Keratinocyte (primary cell): ENCODE results near the gene HSF4. TPM values are rescaled to one million over a fixed set of nuclear protein-coding genes. Genes with fewer than 3 reads are reported as not detected.

Experiments
- DNase-seq: peaks from one replicate; pipeline ENCODE4 v3.0.0-alpha.2; 2011; ENCODE audit warnings: low read depth, missing footprints, low spot score
- FAIRE-seq: peaks from 2 replicates; lab custom pipeline; 2011; peaks lifted over from hg19 to GRCh38; lab: Jason Lieb, UNC
- H2AFZ ChIP-seq: 2 replicates; pipeline ENCODE4 v1.6.0; 2012; ENCODE audit warnings: low read length, control low read depth, inconsistent platforms; ENCODE audit not compliant: control insufficient read depth
- H3K27ac ChIP-seq: 2 replicates; pipeline ENCODE4 v1.5.1; 2011; ENCODE audit warnings: low read length; ENCODE audit not compliant: control insufficient read depth, insufficient read depth
- H3K27me3 ChIP-seq: 3 replicates; pipeline ENCODE4 v1.6.0; 2011; ENCODE audit warnings: low read length; ENCODE audit not compliant: control insufficient read depth, insufficient read depth; ENCODE audit errors: extremely low read depth
- H3K36me3 ChIP-seq, 2 experiments: 2 replicates in 1 of 2; 3 replicates in 1 of 2; pipeline ENCODE4 v1.5.1; 2011; ENCODE audit warnings: low read length in 2 of 2, mild to moderate bottlenecking in 1 of 2; ENCODE audit not compliant: control insufficient read depth in 2 of 2, insufficient read depth in 2 of 2; ENCODE audit errors: extremely low read depth in 1 of 2
- H3K4me1 ChIP-seq: 3 replicates; pipeline ENCODE4 v1.5.1; 2011; ENCODE audit warnings: low read length; ENCODE audit not compliant: control insufficient read depth, insufficient read depth; ENCODE audit errors: extremely low read depth
- H3K4me2 ChIP-seq: 3 replicates; pipeline ENCODE4 v1.6.0; 2011; ENCODE audit warnings: low read depth, low read length; ENCODE audit not compliant: control insufficient read depth, insufficient read depth; ENCODE audit errors: extremely low read depth
- H3K4me3 ChIP-seq, 3 experiments: fragments of 200-600 bp in 1 of 3; sonication (generic) in 1 of 3; 2 replicates in 2 of 3; 3 replicates in 1 of 3; pipeline ENCODE4 v1.5.1; 2011 to 2016; ENCODE audit warnings: low read length in 3 of 3, mild to moderate bottlenecking in 3 of 3, control low read depth in 2 of 3, inconsistent platforms in 1 of 3, low read depth in 1 of 3, mixed read lengths in 1 of 3, mixed run types in 1 of 3, moderate library complexity in 1 of 3; ENCODE audit not compliant: control insufficient read depth in 2 of 3, insufficient read depth in 2 of 3; ENCODE audit errors: extremely low read depth in 1 of 3
- H3K79me2 ChIP-seq: 2 replicates; pipeline ENCODE4 v1.6.0; 2012; ENCODE audit warnings: low read length; ENCODE audit not compliant: control insufficient read depth, insufficient read depth
- H3K9ac ChIP-seq: 3 replicates; pipeline ENCODE4 v1.6.0; 2011; ENCODE audit warnings: low read length; ENCODE audit not compliant: control insufficient read depth, insufficient read depth; ENCODE audit errors: extremely low read depth
- H3K9me1 ChIP-seq: 3 replicates; pipeline ENCODE4 v1.6.0; 2011; ENCODE audit warnings: low read length; ENCODE audit not compliant: control insufficient read depth, insufficient read depth; ENCODE audit errors: extremely low read depth
- H3K9me3 ChIP-seq: 2 replicates; pipeline ENCODE4 v1.5.1; 2012; ENCODE audit warnings: low read depth, low read length; ENCODE audit not compliant: control insufficient read depth
- H4K20me1 ChIP-seq: 3 replicates; pipeline ENCODE4 v1.6.0; 2011; ENCODE audit warnings: low read length; ENCODE audit not compliant: control insufficient read depth, insufficient read depth; ENCODE audit errors: extremely low read depth
- CTCF ChIP-seq, 3 experiments: IDR thresholded peaks in 1 of 3; conservative IDR thresholded peaks in 1 of 3; optimal IDR thresholded peaks in 1 of 3; 2 replicates in 2 of 3; 3 replicates in 1 of 3; pipeline versions ENCODE3 to v1.5.1; 2011; ENCODE audit warnings: low read length in 3 of 3, mild to moderate bottlenecking in 3 of 3, moderate library complexity in 2 of 3, control low read depth in 1 of 3, inconsistent platforms in 1 of 3; ENCODE audit not compliant: insufficient read depth in 2 of 3; ENCODE audit errors: extremely low read depth in 1 of 3
- EZH2 ChIP-seq: IDR thresholded peaks from one replicate; pipeline ENCODE4 v1.6.1; 2012; ENCODE audit warnings: inconsistent platforms, mild to moderate bottlenecking, low read length, moderate library complexity
- dilution Hi-C: fragments of 300-500 bp; cut with MboI; formaldehyde crosslinking; loops from one replicate; pipeline ENCODE4 v1.7.0; 2020; ENCODE audit warnings: low sequenced_read_pairs; ENCODE audit not compliant: extremely low pct_ligation_motif_present
- polyA plus RNA-seq, 5 experiments: library from polyadenylated mRNA; depleted of rRNA in 3 of 5; stranded (reverse) in 3 of 5; stranded (forward) in 1 of 5; unstranded in 1 of 5; fragments of >200 nt; gene quantifications; 1 replicate in 1 of 5; 2 replicates in 3 of 5; 3 replicates in 1 of 5; pipeline versions ENCODE4 v1.2.1 to v1.2.3, GENCODE V29; 2011 to 2012; ENCODE audit warnings: missing spikeins in 2 of 5, low read depth in 1 of 5, low replicate concordance in 1 of 5

The HSF4 gene
- polyA plus RNA-seq, 1 donor (not counting 4 experiments of a cell fraction or from before 2014, with no cell fraction given): 4.3 TPM

GRCh38 chr16:67204076-67204475 lies 39.5 kb downstream of the HSF4 start:
- no peak overlapping the region for H3K4me2 ChIP-seq
- no peak overlapping the region for H3K9ac ChIP-seq
- H3K9me1 ChIP-seq: peaks cover 6% of the 10 kb centered on the region
- no peak overlapping the region for H2AFZ ChIP-seq
- dilution Hi-C loops: no loop called here
- H3K4me1 ChIP-seq: peaks cover 32% of the 10 kb centered on the region
- TF ChIP-seq CTCF (optimal IDR thresholded peaks at IDR 0.05 in 1 of 3, IDR thresholded peaks at IDR 0.05 in 1 of 3, conservative IDR thresholded peaks at IDR 0.05 in 1 of 3; ENCODE audit: extremely low read depth in 1 of 3, insufficient read depth in 2 of 3, low read length in 3 of 3) (no peak), EZH2 (no peak)
- H3K36me3 ChIP-seq: peaks cover 3 to 26% of the 10 kb centered on the region in 2 experiments
- H4K20me1 ChIP-seq: no peaks in the 10 kb centered on the region
- no peak for DNase-seq
- no peaks in the 10 kb centered on the region for H3K9me3 ChIP-seq
- FAIRE-seq: no peak
- H3K27me3 ChIP-seq: no peaks in the 10 kb centered on the region
- H3K4me3 ChIP-seq: no peak overlapping the region
- no peak overlapping the region for H3K27ac ChIP-seq
- H3K79me2 ChIP-seq: peaks cover 9% of the 10 kb centered on the region

GRCh38 chr16:67206129-67206837 lies 41.7 kb downstream of the HSF4 start:
- no peaks in the 10 kb centered on the region for H3K79me2 ChIP-seq
- H3K4me3 ChIP-seq: no peak overlapping the region
- dilution Hi-C loops: no loop called here
- no peak overlapping the region for H2AFZ ChIP-seq
- peaks cover 27% of the 10 kb centered on the region for H3K4me1 ChIP-seq
- no peaks in the 10 kb centered on the region for H4K20me1 ChIP-seq
- no peak overlapping the region for H3K27ac ChIP-seq
- peaks cover 3 to 22% of the 10 kb centered on the region in 2 experiments for H3K36me3 ChIP-seq
- FAIRE-seq: no peak
- no peak overlapping the region for H3K9ac ChIP-seq
- TF ChIP-seq CTCF (optimal IDR thresholded peaks at IDR 0.05 in 1 of 3, IDR thresholded peaks at IDR 0.05 in 1 of 3, conservative IDR thresholded peaks at IDR 0.05 in 1 of 3; ENCODE audit: extremely low read depth in 1 of 3, insufficient read depth in 2 of 3, low read length in 3 of 3) (no peak), EZH2 (no peak)
- peak overlapping the region; percentile 48 for H3K4me2 ChIP-seq
- DNase-seq: no peak
- H3K27me3 ChIP-seq: no peaks in the 10 kb centered on the region
- no peaks in the 10 kb centered on the region for H3K9me3 ChIP-seq
- peaks cover 4% of the 10 kb centered on the region for H3K9me1 ChIP-seq
